Activated gamma-delta T cell (primary cell): Measurements from ENCODE around the gene ZNF598.
"Not testable (repeated sequence)": the region's sequence is repeated elsewhere in the genome, so short reads cannot be mapped to it uniquely, and the experiment has no call there.

Source experiments
- DNase-seq: peaks from one replicate; lab custom pipeline; 2025; lab: John Stamatoyannopoulos, UW

ZNF598 gene

GRCh38 chr16:1975432-1976215 lies 34.0 kb downstream of the ZNF598 start:
- no peak for DNase-seq

GRCh38 chr16:1974157-1975070 lies 35.2 kb downstream of the ZNF598 start:
- no peak for DNase-seq

GRCh38 chr16:1973461-1974156 lies 36.0 kb downstream of the ZNF598 start:
- no peak for DNase-seq

GRCh38 chr16:1972490-1972877 lies 37.1 kb downstream of the ZNF598 start:
- no peak for DNase-seq

GRCh38 chr16:1971796-1972489 lies 37.7 kb downstream of the ZNF598 start, which contains the start of gene TBL3:
Gene TBL3 (plus strand): TSS chr16:1972053. CDS start chr16:1972165, 112 bp downstream.
- DNase-seq = peak; percentile 97

GRCh38 chr16:1968146-1968953 lies 41.3 kb downstream of the ZNF598 start:
- DNase-seq = no peak

GRCh38 chr16:1966460-1966859 lies 43.2 kb downstream of the ZNF598 start, which contains the start of gene RNF151:
Gene RNF151 (plus strand): TSS chr16:1966856. CDS start chr16:1966882, 26 bp downstream.
- no peak for DNase-seq

- no peak for DNase-seq
These were observed 44.1 kb downstream of the ZNF598 start for GRCh38 chr16:1965396-1966001.

GRCh38 chr16:1964506-1965395 lies 44.9 kb downstream of the ZNF598 start, which contains the start of gene RPS2:
Gene RPS2 (minus strand): TSS chr16:1964826. CDS start chr16:1964625, 201 bp downstream.
- DNase-seq = peak; percentile 98

GRCh38 chr16:1963806-1964505 lies 45.7 kb downstream of the ZNF598 start:
- DNase-seq = no peak

- not testable (repeated sequence) for DNase-seq
These were observed 47.2 kb downstream of the ZNF598 start for GRCh38 chr16:1962161-1963153.

- DNase-seq = no peak
These were observed 48.0 kb downstream of the ZNF598 start for GRCh38 chr16:1961651-1962067.

- DNase-seq = no peak
These were observed 48.7 kb downstream of the ZNF598 start for GRCh38 chr16:1960665-1961630.

GRCh38 chr16:1959269-1960039 lies 50.2 kb downstream of the ZNF598 start, which contains the start of gene NDUFB10:
Gene NDUFB10 (plus strand): TSS chr16:1959538. CDS start chr16:1959625, 87 bp downstream.
- peak; percentile 83 for DNase-seq

- no peak for DNase-seq
These were observed 50.8 kb downstream of the ZNF598 start for GRCh38 chr16:1958715-1959268.
